ENCODE measurements around the gene SIGLEC1.

SIGLEC1 gene

DNA sequence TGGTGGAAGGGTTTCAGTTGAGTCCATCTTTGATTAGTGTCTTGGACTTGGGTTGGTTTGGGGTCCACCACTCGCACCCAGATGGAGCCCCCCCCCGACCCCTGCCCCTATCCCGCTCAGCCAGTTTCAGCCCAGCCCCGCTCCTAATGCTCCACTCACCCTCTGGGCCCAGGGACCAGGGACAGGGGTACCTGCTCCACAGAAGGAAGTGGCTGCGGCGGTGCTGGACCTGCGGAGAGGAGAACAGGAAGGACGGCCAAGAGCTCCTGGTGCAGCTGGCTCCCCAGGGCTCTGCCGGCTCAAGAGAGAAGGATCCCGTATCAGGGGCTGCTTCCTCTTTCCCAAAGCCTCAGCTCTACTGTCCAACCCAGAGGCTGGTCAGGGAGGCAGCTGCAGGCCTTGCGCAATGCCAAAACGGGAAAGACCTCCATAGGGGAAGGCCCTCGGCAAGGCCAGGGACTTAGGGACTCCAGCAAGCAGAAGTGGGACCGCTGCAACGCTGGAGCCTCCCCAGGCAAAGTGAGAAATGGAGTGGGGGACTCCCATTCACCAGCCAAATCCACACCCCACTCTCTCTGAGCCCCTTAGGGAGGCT lies at the start of gene SIGLEC1:
TSS of gene SIGLEC1 (minus strand) at position 322 of the 595 bp plus-strand sequence. CDS start 5,472 bp downstream, outside the sequence.
- DNase-seq (ENCODE audit: low spot score) = no peak

DNA sequence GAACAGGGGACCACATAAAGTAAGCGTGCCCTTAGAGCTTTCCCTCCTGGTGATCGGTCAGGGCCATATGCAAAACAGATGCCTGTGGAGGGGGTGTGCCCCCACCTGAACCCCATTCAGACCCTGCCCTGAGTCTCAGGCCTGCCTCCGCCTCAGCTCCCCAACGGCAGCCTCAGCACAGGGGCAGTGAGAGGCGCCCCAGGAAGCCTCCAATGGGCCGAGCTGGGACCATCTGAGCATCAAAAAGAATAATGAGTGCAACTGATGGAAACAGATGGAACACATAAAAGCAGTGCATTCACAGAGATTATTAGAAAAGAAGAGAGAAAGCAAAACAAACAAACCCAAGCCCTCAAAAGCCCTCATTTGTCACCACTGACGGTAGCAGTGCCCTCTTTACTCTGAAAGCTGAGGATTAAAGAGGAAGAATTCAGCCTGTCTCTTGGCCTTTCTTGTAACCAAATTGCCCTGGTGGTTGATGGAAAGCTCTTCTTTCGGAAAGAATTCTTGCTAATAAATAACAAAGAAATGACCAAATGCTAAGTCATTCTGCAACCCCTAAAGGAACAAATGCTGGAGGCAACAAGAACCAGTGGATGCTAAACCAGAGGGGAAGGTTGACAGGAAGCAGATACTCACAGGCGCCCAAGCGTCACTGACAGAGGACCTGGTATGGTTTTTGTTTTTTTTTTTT lies 48.4 kb upstream of the SIGLEC1 start:
- no peak for DNase-seq (ENCODE audit: low spot score)

DNA sequence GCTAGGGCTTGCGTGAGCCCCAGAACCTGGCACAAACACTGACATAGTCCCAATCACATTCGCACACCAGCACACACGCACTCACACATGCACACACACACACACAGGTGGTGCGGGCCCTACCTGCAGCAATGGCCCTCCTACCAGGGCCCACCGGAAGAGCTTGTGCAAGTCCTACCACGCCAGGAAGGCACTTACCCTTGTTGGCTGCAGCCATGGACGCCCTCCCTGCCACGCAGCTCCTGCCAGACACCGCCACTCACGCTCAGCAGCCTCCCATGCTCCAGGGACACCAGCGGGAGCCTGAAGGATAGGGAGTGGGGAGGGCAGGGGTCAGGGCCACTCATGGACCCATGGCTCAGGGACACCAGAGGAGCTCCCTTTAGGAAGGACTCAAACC lies 47.5 kb upstream of the SIGLEC1 start:
- no peak for DNase-seq (ENCODE audit: low spot score)

DNA sequence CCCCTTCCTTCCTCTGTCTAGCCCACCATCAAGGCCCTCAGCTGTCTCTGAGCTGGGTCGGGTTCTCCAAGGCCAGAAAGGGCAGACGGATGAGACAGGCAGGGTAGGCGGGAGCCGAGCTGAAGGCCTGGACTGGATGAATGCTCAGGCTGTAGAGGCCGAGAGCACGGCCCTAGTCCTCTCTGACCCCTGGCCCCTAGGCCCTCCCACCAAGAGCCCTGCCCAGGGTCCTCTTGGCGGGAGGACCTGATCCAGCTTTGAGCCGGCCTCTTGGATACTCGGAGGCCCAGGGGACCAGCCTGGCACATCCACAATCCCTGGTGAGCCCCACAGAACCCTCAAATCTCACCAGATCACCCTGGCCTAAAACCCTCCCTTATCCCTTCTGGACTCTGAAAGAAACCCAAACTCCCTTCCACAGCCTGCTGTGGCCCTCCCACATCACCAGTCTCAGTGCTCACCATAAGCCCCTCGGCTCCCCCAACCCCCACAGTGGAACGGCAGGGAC lies 47.0 kb upstream of the SIGLEC1 start:
- DNase-seq (ENCODE audit: low spot score) = no peak

DNA sequence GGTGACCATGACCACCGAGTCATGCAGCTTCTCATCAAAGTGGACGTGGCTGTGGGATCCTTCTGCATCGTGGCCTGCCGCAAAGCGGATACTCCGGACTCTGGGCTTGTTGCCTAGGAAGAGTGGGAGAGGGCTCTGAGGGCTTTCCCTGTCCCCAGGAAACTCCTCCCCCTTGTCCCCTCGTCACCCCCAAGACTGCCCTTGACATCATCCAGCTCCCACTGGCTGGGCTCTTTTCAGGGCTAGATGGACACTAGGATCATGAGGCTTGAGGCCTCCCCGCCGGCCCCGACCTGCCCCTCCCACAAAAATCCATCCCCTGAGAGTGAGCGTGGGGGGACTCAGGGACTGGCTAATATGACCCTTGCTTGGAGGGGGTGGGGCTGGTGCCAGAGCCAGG lies 46.2 kb upstream of the SIGLEC1 start:
- DNase-seq (ENCODE audit: low spot score) = no peak

DNA sequence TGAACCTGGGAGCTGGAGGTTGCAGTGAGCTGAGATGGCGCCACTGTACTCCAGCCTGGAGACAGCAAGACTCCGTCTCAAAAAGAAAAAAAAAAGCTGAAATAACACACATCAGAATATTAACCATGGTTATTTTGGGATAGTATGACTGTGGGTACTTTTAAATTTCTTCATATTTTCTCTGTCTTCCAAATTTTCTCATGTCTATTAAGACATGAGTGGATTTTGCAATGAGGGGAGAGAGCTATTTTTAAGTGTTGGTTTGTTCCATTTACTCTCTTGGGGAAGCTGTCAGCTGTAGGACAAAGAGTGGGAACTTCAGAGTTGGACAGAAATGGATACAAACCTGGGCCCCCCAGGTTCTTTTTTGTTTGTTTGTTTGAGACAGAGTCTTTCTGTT lies 44.9 kb upstream of the SIGLEC1 start:
- DNase-seq (ENCODE audit: low spot score) = no peak

DNA sequence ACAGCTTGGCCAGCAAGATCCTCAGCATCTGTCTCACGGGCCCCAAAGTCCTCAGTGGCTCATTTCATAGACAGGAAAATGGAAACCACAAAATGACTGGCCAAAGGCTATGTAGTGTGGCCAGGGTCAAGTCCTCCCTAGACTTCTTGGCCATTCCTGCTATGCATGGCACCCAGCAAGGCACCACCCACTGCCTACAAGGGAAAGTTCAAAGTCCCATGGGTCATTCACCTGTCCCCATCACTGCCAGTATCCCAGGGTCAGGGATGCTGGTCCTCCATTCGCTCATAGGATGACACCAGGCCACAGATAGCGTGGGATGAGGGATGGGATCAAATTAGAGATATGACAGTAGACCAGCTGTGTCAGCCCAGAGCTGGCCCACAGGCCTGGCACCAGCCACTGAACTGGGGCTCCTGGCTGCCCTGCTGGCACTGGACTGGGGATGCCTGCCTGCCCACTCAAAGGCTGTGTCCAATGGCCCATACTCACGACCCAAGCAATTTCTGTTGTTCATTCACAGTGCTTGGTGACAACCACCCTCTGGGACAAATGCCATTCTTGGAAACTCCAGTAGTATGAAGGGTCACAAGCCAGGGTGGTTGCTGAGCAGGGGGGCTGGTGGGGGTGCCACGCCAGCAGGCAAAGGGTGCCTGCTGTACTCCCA lies 43.5 kb upstream of the SIGLEC1 start:
- DNase-seq (ENCODE audit: low spot score) = no peak

DNA sequence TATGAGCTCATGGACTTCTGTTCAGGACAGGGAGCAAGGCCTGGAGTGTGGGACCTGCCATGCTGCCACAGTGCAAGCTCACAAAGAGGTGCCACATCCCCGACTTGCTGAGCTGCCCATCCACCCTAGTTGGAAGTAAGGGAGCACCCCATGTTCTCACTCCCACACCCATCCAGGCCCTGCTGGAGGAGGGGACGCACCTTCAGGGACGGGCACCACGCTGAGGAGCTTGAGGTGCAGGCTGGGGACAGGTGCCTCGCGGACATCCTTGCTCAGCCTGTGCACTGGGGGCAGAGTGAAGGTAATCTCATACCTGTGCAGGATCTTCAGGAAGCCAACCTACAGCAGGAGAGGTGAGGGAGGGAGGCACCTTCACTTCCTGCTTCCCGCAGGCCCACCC lies 42.9 kb upstream of the SIGLEC1 start:
- DNase-seq (ENCODE audit: low spot score) = no peak

DNA sequence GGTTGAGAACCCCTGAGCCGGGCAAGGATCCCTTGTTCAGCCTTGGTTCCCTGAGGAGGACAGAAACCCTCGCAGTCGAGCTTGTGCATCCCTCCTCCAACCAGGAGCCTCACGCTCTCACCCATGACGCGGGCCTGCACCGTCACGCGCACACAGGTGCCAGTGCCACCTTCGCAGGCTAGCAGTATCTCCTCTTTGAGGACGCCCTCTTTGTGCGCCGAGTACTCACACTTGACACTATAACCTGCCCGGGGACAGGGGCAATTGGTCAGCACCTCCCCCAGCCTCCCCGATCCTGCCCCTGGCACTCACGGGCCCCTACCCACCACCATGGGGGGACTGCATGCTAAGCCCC lies 41.9 kb upstream of the SIGLEC1 start:
- DNase-seq (ENCODE audit: low spot score) = no peak

DNA sequence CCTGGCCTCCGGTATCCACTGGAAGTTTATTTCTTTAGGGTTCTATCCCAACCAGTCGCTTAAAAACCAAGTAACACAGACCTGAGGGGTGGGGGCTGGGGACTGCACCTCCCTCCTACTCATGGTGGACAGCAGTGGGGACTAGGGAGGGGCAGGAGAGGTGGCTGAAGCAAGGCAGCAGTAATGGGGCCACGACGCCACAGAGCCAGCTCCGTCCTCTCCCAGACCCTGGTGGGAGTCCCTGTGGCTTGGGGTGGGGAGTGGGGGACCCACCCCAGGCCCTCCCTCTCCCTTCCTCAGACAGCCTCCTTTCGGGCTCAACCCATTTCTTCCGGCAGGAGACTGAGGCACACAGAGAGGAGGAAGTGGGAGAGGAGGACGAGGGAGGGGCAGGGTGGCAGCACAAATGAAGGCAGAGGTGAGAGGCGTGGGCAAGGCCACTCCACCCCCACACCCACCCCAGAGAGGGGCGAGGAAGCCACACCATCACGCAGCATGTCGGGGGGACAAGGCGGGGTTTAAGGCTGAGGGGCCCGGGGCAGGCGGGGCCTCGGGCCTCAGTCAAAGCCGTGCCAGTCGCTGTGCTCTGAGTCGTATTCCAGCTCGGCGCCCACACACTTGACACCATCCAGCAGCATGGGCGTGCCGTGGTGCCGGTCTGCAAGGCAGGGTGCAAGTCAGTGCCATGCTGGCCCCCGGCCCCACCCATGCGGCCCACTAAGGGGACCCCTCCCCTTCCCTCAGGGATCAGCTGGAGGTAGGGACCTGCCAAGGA lies 41.3 kb upstream of the SIGLEC1 start:
- DNase-seq (ENCODE audit: low spot score) = no peak

DNA sequence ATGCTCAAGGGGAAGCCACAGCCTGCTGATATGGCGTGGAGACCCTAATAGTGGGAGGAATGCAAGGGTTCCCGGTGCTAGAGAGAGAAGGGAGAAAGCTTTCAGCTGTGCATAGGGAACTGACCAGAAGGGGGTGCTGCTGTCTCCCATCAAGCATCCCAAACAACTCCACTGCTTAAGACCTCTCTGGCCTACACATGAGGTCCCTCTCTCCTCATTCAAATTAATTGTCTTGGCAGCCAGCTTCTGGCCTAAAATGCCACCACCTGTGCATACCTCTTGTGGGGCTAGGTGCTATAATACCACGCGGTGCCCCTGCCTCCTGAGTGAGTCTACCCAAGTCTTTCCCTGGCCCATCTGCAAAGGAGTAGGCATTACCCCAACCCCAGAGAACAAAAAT lies 40.7 kb upstream of the SIGLEC1 start:
- DNase-seq (ENCODE audit: low spot score) = peak; percentile 89

DNA sequence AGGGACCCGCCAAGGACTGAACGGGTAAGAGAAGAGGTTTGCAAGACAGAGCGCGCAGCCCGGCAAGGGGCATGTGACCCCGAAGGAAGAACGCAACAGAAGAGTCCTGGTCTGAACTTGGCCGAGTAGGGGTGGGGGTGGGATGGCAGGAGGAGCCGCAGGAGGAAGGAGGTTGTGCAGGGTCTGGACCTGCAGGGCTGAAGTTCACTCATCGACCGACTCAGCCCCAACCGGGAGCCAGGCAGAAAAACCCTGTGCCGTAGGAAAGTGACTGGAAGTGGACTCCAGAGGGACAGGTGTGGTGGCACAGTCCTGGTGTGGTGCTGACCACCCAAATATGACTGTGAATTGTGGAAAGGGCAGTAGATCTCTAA lies 40.0 kb upstream of the SIGLEC1 start:
- DNase-seq (ENCODE audit: low spot score) = no peak

DNA sequence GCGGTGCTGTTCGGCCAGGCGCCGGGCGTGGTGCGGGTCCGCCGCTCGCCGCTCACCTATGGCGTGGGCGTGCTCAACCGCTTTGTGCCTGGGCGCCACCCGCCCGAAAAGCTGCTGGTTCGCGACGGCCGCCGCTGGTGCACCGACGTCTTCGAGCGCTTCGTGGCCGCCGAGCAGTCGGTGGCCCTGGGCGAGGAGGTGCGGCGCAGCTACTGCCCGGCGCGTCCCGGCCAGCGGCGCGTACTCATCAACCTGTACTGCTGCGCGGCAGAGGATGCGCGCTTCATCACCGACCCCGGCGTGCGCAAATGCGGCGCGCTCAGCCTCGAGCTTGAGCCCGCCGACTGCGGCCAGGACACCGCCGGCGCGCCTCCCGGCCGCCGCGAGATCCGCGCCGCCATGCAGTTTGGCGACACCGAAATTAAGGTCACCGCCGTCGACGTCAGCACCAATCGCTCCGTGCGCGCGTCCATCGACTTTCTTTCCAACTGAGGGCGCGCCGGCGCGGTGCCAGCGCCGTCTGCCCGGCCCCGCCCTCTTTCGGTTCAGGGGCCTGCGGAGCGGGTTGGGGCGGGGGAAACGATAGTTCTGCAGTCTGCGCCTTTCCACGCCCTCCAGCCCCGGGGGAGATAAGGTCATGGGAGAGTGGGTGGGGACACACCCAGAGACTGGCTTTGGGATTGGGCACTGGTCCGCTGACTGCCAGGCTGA lies 39.4 kb upstream of the SIGLEC1 start:
- DNase-seq (ENCODE audit: low spot score) = no peak

DNA sequence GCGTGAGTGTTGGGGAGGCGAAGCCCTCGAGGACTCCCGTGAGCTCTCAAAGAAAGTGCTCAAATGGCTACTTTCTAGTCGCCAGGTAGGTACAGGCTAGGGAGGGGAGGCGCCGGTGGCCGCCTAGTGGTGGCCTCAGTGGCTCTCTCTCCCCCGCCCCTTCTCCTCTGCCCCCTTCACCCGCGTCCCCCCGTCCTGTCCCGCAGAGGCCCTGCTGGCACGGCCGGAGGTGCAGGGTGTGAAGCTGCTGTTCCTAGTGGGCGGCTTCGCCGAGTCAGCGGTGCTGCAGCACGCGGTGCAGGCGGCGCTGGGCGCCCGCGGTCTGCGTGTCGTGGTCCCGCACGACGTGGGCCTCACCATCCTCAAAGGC lies 38.9 kb upstream of the SIGLEC1 start:
- DNase-seq (ENCODE audit: low spot score) = no peak

DNA sequence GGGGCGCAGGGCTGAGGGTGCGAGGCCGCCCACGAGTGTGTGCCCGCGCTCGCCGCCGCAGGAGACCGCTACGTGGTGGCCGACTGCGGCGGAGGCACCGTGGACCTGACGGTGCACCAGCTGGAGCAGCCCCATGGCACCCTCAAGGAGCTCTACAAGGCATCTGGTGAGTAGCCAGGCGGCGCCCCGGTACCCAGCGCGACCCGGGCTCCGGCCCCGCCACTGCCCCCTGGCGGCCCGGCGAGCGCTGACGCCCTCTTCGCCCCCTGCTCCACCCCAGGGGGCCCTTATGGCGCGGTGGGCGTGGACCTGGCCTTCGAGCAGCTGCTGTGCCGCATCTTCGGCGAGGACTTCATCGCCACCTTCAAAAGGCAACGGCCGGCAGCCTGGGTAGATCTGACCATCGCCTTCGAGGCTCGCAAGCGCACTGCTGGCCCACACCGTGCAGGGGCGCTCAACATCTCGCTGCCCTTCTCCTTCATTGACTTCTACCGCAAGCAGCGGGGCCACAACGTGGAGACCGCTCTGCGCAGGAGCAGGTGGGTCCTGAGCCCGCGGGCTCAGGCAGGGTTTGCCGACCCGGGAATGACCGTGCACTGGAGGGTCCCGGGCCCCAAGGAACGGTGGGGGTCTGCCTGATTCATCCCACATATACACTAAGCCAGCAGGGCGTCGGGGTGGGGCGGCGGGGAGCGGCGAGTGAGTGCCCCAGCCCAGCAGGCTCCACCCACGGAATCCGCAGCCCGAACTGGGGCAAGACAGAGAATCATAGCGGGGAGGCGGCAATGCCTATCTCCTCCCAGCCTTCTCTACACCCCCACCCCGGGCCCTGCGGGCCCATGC lies 37.5 kb upstream of the SIGLEC1 start:
- DNase-seq (ENCODE audit: low spot score) = peak; percentile 62

DNA sequence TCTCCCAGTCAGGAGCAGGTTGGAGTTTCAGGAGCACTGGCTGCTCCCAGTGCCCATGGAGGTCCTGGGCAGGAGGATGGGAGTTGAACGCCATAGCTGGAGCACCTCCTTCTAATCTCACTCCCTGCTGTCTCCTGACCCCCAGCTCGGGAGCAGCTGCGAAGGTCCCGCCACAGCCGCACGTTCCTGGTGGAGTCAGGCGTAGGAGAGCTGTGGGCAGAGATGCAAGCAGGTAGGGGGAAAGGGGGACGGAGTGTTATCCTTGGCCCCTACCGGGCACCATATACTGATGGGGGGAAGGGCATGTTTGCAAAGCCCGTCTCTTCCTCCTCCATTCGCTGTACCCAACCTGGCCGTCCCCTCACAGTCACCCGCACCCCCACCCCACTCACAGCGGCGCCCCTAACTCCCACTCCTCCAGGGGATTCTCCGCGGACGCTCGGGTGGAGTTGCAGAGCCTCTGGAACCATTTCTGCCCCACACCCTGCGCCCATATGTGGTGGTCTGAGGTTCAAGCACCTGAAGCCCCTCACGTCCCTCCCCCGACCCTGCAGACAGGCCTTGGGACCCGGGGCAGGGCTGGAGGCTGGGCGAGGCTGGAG lies 36.8 kb upstream of the SIGLEC1 start:
- no peak for DNase-seq (ENCODE audit: low spot score)

DNA sequence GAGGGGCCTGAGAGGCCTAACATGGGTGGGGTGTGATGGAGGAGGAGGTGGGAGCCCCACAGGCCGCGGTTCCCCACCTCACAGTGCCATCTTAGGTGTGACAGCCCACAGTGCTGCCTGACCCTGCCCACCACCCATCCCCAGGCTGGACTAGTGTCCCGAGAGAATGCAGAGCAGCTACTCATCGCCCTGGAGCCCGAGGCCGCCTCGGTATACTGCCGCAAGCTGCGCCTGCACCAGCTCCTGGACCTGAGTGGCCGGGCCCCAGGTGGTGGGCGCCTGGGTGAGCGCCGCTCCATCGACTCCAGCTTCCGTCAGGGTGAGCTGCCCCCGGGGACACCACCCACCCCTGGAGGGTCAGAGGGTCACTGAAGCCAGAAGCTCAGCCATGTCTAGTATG lies 35.7 kb upstream of the SIGLEC1 start:
- no peak for DNase-seq (ENCODE audit: low spot score)

DNA sequence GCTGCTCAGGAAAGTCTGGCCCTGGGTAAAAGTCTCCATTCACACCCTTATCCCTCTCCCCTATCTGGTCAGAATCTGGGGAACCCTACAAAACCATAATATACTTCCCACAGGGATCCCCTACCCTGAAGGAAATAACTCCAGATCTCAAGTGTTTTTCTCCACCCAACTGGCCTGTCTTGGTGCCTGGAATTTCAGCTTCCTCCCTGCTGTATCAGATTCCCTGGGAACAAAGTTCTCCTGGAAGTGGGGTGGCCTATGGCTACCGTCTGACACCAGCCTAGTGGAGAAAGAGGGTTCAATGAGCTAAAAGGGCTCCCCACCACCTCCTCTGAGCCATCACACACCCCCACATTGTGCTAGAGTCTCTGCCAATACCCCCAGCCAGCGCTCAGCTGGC lies 35.1 kb upstream of the SIGLEC1 start:
- DNase-seq (ENCODE audit: low spot score) = no peak

DNA sequence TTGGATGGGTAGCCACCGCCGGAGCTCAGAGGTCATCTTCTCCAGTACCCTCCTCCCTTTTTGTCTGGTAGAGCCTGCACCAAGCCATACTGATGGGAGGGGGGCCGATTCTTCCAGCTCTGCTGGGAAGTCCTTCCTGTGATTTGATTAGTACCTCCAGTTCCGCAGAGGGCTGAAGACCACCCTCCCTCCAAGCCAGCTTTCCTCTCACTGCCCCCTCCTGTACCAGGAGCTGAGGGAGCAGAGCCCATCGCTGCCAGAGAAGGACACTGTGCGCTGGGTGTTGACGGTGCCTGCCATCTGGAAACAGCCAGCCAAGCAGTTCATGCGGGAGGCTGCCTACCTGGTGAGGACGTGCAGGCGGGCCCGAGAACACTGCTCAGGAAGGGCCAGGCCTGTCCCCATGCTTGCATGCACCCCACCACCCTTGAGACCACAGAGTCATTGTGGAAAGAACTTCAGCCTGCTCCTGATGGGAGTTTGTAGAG lies 33.3 kb upstream of the SIGLEC1 start:
- DNase-seq (ENCODE audit: low spot score) = no peak

DNA sequence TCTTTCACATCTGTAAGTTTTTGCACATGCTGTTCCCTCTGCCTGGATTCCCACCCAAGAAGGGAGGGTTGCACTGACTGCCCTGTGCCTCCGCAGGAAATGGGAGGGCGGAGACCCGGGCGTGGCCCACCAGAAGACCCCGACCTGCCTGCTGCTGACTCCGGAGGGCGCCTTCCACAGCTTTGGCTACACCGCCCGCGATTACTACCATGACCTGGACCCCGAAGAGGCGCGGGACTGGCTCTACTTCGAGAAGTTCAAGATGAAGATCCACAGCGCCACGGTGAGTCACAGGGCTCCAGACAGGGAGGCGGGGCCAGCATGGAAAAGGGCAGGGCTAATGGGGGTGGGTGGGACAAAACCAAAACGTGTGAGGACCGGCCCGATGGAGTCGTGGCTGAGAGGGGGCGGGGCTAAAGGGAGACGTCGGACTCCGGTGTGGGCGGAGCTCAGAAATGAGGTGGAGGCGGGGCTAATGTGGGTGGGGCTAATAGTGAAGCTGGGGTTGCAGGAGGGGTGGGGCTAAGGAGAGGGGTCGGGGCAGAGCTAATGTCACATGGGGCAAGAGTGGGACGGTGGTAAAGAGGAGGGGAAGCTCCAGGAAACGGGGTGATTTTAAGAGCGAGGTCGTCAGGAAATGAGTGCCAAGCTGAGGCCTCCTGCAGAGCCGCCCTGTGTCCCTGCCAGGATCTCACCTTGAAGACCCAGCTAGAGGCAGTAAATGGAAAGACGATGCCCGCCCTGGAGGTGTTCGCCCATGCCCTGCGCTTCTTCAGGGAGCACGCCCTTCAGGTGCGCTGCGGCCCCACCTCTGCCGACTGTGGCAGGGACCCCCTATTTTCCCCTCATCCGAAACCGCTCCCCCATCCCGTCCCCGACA lies 32.6 kb upstream of the SIGLEC1 start:
- DNase-seq (ENCODE audit: low spot score) = no peak

All from GM03348 (cell line).